ENCODE measurements around the gene TRIM29.

TRIM29 gene

GRCh38 chr11:120132645-120133185, 5.2 kb downstream of the TRIM29 start:
- Histone ChIP-seq H2BK12ac (ENCODE audit: low read length in 2 of 2) (no peak overlapping the region), H4K8ac (ENCODE audit: low read length) (no peak overlapping the region), H3K18ac (ENCODE audit: low read depth in 1 of 2, low read length in 2 of 2) (no peak overlapping the region), H3K4ac (ENCODE audit: low read depth in 1 of 2, low read length in 2 of 2) (no peak overlapping the region), H2BK5ac (ENCODE audit: low read depth, low read length, poor library complexity, severe bottlenecking) (no peak overlapping the region), H3K27me3 (ENCODE audit: control insufficient read depth in 1 of 2, insufficient read depth in 1 of 2, low read length in 2 of 2) (peaks cover 46 to 51% of the 10 kb centered on the region in 2 experiments), H3K36me3 (ENCODE audit: control insufficient read depth in 1 of 2, insufficient read depth in 2 of 2, low read depth in 1 of 2, low read length in 2 of 2) (no peaks in the 10 kb centered on the region), H3K4me1 (ENCODE audit: control insufficient read depth, insufficient read depth, low read depth, low read length) (no peaks in the 10 kb centered on the region), H2BK120ac (ENCODE audit: low read depth, low read length) (no peak overlapping the region), H3K9me3 (ENCODE audit: control insufficient read depth, low read length) (no peaks in the 10 kb centered on the region), H4K91ac (ENCODE audit: low read length) (no peak overlapping the region), H3K4me3 (ENCODE audit: insufficient read depth in 1 of 2, low read depth in 1 of 2, low read length in 2 of 2) (no peak overlapping the region), H3K14ac (ENCODE audit: low read length in 2 of 2) (no peak overlapping the region), H2BK15ac (ENCODE audit: low read depth, poor library complexity, severe bottlenecking) (no peak overlapping the region), H2AK5ac (ENCODE audit: low read length, severe bottlenecking) (no peak overlapping the region), H3K9ac (ENCODE audit: low read length) (no peak overlapping the region), H3K79me1 (replicated peaks; ENCODE audit: low read length, poor library complexity, severe bottlenecking) (no peaks in the 10 kb centered on the region), H3K23ac (ENCODE audit: low read length in 2 of 2) (no peak overlapping the region), H3K27ac (ENCODE audit: low read length, poor library complexity, severe bottlenecking) (no peak overlapping the region), H3K4me2 (ENCODE audit: low read length, poor library complexity, severe bottlenecking) (no peak overlapping the region), H2AFZ (ENCODE audit: low read depth, low read length) (no peak overlapping the region)
- no peak for DNase-seq
- 91% methylated on average over 4 of the region's 4 CpGs for WGBS

GRCh38 chr11:120131941-120132644, 5.8 kb downstream of the TRIM29 start:
- Histone ChIP-seq H2AFZ (ENCODE audit: low read depth, low read length) (no peak overlapping the region), H3K23ac (ENCODE audit: low read length in 2 of 2) (no peak overlapping the region), H2BK15ac (ENCODE audit: low read depth, poor library complexity, severe bottlenecking) (no peak overlapping the region), H4K91ac (ENCODE audit: low read length) (no peak overlapping the region), H2AK5ac (ENCODE audit: low read length, severe bottlenecking) (no peak overlapping the region), H3K9ac (ENCODE audit: low read length) (no peak overlapping the region), H2BK12ac (ENCODE audit: low read length in 2 of 2) (peak overlapping the region in 1 of 2 experiments; percentile 30), H3K36me3 (ENCODE audit: control insufficient read depth in 1 of 2, insufficient read depth in 2 of 2, low read depth in 1 of 2, low read length in 2 of 2) (no peaks in the 10 kb centered on the region), H4K8ac (ENCODE audit: low read length) (no peak overlapping the region), H3K4me1 (ENCODE audit: control insufficient read depth, insufficient read depth, low read depth, low read length) (no peaks in the 10 kb centered on the region), H2BK5ac (ENCODE audit: low read depth, low read length, poor library complexity, severe bottlenecking) (no peak overlapping the region), H3K14ac (ENCODE audit: low read length in 2 of 2) (no peak overlapping the region), H3K4me3 (ENCODE audit: insufficient read depth in 1 of 2, low read depth in 1 of 2, low read length in 2 of 2) (no peak overlapping the region), H3K9me3 (ENCODE audit: control insufficient read depth, low read length) (no peaks in the 10 kb centered on the region), H3K4me2 (ENCODE audit: low read length, poor library complexity, severe bottlenecking) (no peak overlapping the region), H3K27ac (ENCODE audit: low read length, poor library complexity, severe bottlenecking) (no peak overlapping the region), H3K18ac (ENCODE audit: low read depth in 1 of 2, low read length in 2 of 2) (no peak overlapping the region), H3K27me3 (ENCODE audit: control insufficient read depth in 1 of 2, insufficient read depth in 1 of 2, low read length in 2 of 2) (peaks cover 44 to 53% of the 10 kb centered on the region in 2 experiments), H3K79me1 (replicated peaks; ENCODE audit: low read length, poor library complexity, severe bottlenecking) (no peaks in the 10 kb centered on the region), H3K4ac (ENCODE audit: low read depth in 1 of 2, low read length in 2 of 2) (no peak overlapping the region), H2BK120ac (ENCODE audit: low read depth, low read length) (no peak overlapping the region)
- WGBS = 51% methylated on average over 12 of the region's 12 CpGs
- DNase-seq = no peak

GRCh38 chr11:120130991-120131760, 6.7 kb downstream of the TRIM29 start:
- no peak overlapping the region for H4K8ac ChIP-seq (ENCODE audit: low read length)
- H3K9me3 ChIP-seq (ENCODE audit: control insufficient read depth, low read length) = no peaks in the 10 kb centered on the region
- no peaks in the 10 kb centered on the region for H3K36me3 ChIP-seq (ENCODE audit: control insufficient read depth in 1 of 2, insufficient read depth in 2 of 2, low read depth in 1 of 2, low read length in 2 of 2)
- no peak overlapping the region for H2BK15ac ChIP-seq (ENCODE audit: low read depth, poor library complexity, severe bottlenecking)
- H3K23ac ChIP-seq (ENCODE audit: low read length in 2 of 2) = no peak overlapping the region
- H3K79me1 ChIP-seq (replicated peaks; ENCODE audit: low read length, poor library complexity, severe bottlenecking) = no peaks in the 10 kb centered on the region
- H3K4me2 ChIP-seq (ENCODE audit: low read length, poor library complexity, severe bottlenecking) = no peak overlapping the region
- H3K14ac ChIP-seq (ENCODE audit: low read length in 2 of 2) = no peak overlapping the region
- H3K9ac ChIP-seq (ENCODE audit: low read length) = no peak overlapping the region
- no peak for DNase-seq
- H4K91ac ChIP-seq (ENCODE audit: low read length) = no peak overlapping the region
- no peak overlapping the region for H3K27ac ChIP-seq (ENCODE audit: low read length, poor library complexity, severe bottlenecking)
- no peak overlapping the region for H3K4ac ChIP-seq (ENCODE audit: low read depth in 1 of 2, low read length in 2 of 2)
- H2AK5ac ChIP-seq (ENCODE audit: low read length, severe bottlenecking) = no peak overlapping the region
- H3K27me3 ChIP-seq (ENCODE audit: control insufficient read depth in 1 of 2, insufficient read depth in 1 of 2, low read length in 2 of 2) = peaks cover 35 to 58% of the 10 kb centered on the region in 2 experiments
- H3K4me3 ChIP-seq (ENCODE audit: insufficient read depth in 1 of 2, low read depth in 1 of 2, low read length in 2 of 2) = no peak overlapping the region
- no peak overlapping the region for H2BK5ac ChIP-seq (ENCODE audit: low read depth, low read length, poor library complexity, severe bottlenecking)
- H3K4me1 ChIP-seq (ENCODE audit: control insufficient read depth, insufficient read depth, low read depth, low read length) = no peaks in the 10 kb centered on the region
- WGBS = 81% methylated on average over 8 of the region's 8 CpGs
- no peak overlapping the region for H2BK12ac ChIP-seq (ENCODE audit: low read length in 2 of 2)
- H3K18ac ChIP-seq (ENCODE audit: low read depth in 1 of 2, low read length in 2 of 2) = no peak overlapping the region
- H2AFZ ChIP-seq (ENCODE audit: low read depth, low read length) = no peak overlapping the region
- H2BK120ac ChIP-seq (ENCODE audit: low read depth, low read length) = no peak overlapping the region
